GM12864 (cell line): ENCODE data around the gene SCAF4.

ENCODE experiments used
- DNase-seq: peaks from one replicate; pipeline ENCODE4 v3.0.0-alpha.2; 2011; ENCODE audit warnings: low read depth
- H3K4me3 ChIP-seq: 2 replicates; pipeline ENCODE4 v1.5.1; 2011; ENCODE audit warnings: mild to moderate bottlenecking, low read depth, low read length, control low read depth
- CTCF ChIP-seq: IDR thresholded peaks from 2 replicates; pipeline ENCODE4 v1.5.1; 2011; ENCODE audit warnings: low read depth, mild to moderate bottlenecking, moderate library complexity, low read length, control low read depth, inconsistent platforms; ENCODE audit errors: missing control alignments

SCAF4 gene

GRCh38 chr21:31720739-31721138, 11.2 kb downstream of the SCAF4 start:
- TF ChIP-seq CTCF: no peak
- H3K4me3 ChIP-seq: no peak overlapping the region
- no peak for DNase-seq

GRCh38 chr21:31720330-31720729, 11.6 kb downstream of the SCAF4 start:
- DNase-seq: no peak
- TF ChIP-seq CTCF: no peak
- H3K4me3 ChIP-seq: no peak overlapping the region

- TF ChIP-seq CTCF: no peak
- H3K4me3 ChIP-seq: no peak overlapping the region
- no peak for DNase-seq
These were observed 15.8 kb downstream of the SCAF4 start for GRCh38 chr21:31716106-31716505.

- no peak overlapping the region for H3K4me3 ChIP-seq
- TF ChIP-seq CTCF: no peak
- DNase-seq: no peak
These were observed 17.1 kb downstream of the SCAF4 start for GRCh38 chr21:31714741-31715365.

- TF ChIP-seq CTCF: no peak
- no peak for DNase-seq
- H3K4me3 ChIP-seq: no peak overlapping the region
These were observed 17.8 kb downstream of the SCAF4 start for GRCh38 chr21:31713973-31714740.

- TF ChIP-seq CTCF: no peak
- H3K4me3 ChIP-seq: no peak overlapping the region
- DNase-seq: no peak
These were observed 18.8 kb downstream of the SCAF4 start for GRCh38 chr21:31713115-31713514.
